BJ (cell line): ENCODE measurements around the gene PDZRN3. TPM values are rescaled to one million over a fixed set of nuclear protein-coding genes. Genes with fewer than 3 reads are reported as not detected.

Source experiments
- CTCF ChIA-PET: fragments of 350-600 bp; formaldehyde crosslinking; extraction: SDS; loops from one replicate; lab custom pipeline; 2021; ENCODE audit warnings: antibody characterized with exemption, inconsistent platforms; lab: Yijun Ruan, JAX
- POLR2A ChIA-PET: fragments of 300-600 bp; sonication (Branson Sonifier 250); formaldehyde crosslinking; extraction: SDS; loops from one replicate; lab custom pipeline; 2021; ENCODE audit warnings: antibody characterized with exemption; lab: Charles Lee
- DNase-seq: peaks from one replicate; pipeline ENCODE4 v3.0.0-alpha.2; 2011; ENCODE audit warnings: low read depth
- H3K27me3 ChIP-seq: 2 replicates; pipeline ENCODE4 v1.6.0; 2011; ENCODE audit warnings: low read length; ENCODE audit not compliant: control insufficient read depth, insufficient read depth
- H3K36me3 ChIP-seq: 2 replicates; pipeline ENCODE4 v1.5.1; 2011; ENCODE audit warnings: low read length; ENCODE audit not compliant: control insufficient read depth, insufficient read depth
- H3K4me3 ChIP-seq: 2 replicates; pipeline ENCODE4 v1.5.1; 2011; ENCODE audit warnings: low read depth, mild to moderate bottlenecking, control low read depth, low read length
- polyA plus RNA-seq: library from polyadenylated mRNA; depleted of rRNA; stranded (reverse); fragments of >200 nt; gene quantifications from 2 replicates; pipeline ENCODE4 v1.2.3, GENCODE V29; 2011
- TF ChIP-seq, protein P1 (sequence below): IDR thresholded peaks from 2 replicates; pipeline ENCODE4 v1.5.1; 2011; ENCODE audit warnings: low read depth, mild to moderate bottlenecking, control low read depth, inconsistent platforms, low read length, moderate library complexity; ENCODE audit not compliant: insufficient read depth

Gene PDZRN3
- polyA plus RNA-seq, 1 experiment: 4.9 TPM

DNA sequence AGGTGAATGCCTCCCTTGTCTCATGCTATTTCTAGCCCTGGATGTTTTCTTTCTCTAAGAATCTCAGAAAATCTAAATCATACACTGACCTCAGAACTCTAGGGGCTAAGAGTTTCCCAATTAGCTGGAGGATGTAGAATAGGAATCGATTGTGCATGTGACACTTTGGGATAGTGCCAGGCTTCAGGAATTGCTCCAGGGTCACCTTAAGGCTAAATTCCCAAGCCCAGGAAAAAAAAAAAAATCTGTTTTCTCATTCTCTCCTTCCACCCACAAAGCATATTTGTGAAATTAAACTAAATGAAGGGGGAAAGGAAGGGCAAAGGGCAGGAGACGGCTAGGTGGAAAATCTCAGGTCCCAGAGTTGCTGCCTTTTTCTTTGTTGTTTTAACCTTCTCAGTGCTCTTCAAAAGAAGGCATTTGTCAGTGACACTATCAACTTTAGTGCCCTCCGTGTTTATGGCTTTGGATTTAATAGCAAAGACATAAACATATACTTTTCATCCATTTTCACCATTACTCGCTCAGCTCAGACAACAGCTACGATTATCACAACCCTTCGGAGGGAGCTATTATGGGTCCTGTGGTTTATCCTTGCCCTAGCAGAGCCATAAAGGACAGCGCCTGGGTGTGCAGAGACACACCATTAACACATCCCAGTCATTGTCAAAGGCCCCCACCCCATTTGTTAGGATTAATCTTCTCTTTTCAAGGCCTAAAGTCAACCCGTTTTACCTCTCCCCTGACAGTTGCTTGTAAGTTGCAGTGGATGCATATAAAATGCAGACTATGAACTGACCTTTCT, 271.7 kb downstream of the PDZRN3 start:
- ChIA-PET CTCF (interaction anchor here (1.1 kb wide), 1 partner anchor 9 kb away, joined by 3 read pairs; no protein-coding TSS in a partner anchor), POLR2A (no interaction called here)
- Histone ChIP-seq H3K27me3 (peaks cover 1% of the 10 kb centered on the region; the same call in 1 of the 2 replicates), H3K4me3 (no peak overlapping the region), H3K36me3 (no peaks in the 10 kb centered on the region)
- DNase-seq: no peak
- TF ChIP-seq, protein P1, sequence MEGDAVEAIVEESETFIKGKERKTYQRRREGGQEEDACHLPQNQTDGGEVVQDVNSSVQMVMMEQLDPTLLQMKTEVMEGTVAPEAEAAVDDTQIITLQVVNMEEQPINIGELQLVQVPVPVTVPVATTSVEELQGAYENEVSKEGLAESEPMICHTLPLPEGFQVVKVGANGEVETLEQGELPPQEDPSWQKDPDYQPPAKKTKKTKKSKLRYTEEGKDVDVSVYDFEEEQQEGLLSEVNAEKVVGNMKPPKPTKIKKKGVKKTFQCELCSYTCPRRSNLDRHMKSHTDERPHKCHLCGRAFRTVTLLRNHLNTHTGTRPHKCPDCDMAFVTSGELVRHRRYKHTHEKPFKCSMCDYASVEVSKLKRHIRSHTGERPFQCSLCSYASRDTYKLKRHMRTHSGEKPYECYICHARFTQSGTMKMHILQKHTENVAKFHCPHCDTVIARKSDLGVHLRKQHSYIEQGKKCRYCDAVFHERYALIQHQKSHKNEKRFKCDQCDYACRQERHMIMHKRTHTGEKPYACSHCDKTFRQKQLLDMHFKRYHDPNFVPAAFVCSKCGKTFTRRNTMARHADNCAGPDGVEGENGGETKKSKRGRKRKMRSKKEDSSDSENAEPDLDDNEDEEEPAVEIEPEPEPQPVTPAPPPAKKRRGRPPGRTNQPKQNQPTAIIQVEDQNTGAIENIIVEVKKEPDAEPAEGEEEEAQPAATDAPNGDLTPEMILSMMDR: no peak

DNA sequence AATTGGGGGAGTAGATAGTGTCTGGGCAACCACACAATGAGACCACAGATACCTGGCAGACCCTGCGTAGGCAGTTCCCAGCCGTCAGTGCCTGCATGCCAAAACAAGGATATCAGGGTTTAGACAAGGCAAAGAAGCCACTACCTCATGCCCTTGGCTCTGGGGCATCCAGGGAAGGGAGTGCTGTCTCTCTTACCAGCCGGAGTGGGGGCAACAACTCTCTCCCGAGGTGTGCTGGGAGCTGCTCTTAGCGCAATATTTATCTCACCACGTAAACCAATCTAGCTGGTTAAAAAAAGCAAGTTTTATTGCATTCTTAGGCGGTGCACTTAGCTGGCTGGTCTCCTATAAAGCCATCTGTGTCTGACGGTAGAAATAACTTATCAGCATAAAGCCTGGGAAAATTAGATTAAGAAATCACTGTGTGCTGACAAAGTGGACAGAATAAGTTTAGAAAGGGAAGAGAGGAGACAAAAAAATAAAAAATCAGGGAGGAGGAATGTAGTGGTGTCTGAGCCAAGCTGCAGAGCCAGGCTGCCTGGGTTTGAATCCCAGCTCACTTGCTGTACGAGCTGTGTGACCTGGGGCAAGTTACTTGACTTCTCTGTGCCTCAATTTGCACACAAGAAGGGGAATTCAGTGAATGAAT, 273.2 kb downstream of the PDZRN3 start:
- DNase-seq: peak; percentile 7
- TF ChIP-seq, protein P1: no peak
- no peaks in the 10 kb centered on the region for H3K36me3 ChIP-seq
- H3K4me3 ChIP-seq: no peak overlapping the region
- CTCF ChIA-PET: interaction anchor here (0.6 to 1.1 kb wide), 3 partner anchors 9 to 164 kb away, joined by 3 read pairs; no protein-coding TSS in a partner anchor
- POLR2A ChIA-PET: no interaction called here
- H3K27me3 ChIP-seq: peaks cover 1% of the 10 kb centered on the region; the same call in 1 of the 2 replicates

DNA sequence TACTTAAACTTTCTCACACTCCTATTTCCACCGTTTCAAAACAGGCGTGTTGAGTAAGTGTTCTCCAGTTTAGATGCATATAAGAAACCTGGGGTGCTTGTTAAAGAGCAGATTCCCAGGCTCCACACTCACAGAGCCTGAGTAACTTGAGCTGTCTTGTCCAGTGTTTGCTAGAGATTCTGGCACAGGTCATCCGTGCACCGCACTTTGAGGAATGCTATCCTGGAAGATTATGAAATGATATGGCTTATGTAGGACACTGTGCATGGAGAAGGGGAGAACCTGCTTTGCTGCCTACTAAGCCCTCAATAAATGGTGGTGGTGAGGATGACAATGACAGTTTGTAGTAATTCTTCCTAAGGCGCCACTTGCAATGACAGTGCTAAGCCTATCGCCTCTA, 273.7 kb downstream of the PDZRN3 start:
- POLR2A ChIA-PET: no interaction called here
- TF ChIP-seq, protein P1: no peak

DNA sequence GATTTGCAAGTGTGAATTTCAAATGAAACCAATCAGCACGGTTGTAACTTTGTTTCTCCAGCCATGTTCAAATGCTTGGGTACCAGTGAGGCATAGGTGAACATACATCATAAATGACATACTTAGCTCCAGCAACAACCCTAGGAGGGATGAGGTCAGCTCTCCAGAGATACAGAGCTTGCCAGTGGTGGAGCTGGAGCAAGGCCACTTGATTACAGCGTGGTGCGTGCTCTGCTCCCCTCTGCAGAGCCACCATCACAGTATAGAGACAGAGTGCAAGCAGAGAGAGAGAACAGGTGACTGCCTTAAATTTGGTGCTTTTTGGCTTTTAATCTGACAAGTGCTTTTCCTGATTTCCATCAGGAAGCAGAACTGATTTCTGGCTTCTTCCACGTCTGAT, 275.1 kb downstream of the PDZRN3 start:
- CTCF ChIA-PET: no interaction called here
- no peak for DNase-seq
- H3K27me3 ChIP-seq: peaks cover 1% of the 10 kb centered on the region; the same call in 1 of the 2 replicates
- POLR2A ChIA-PET: no interaction called here
- TF ChIP-seq, protein P1: no peak
- no peaks in the 10 kb centered on the region for H3K36me3 ChIP-seq
- no peak overlapping the region for H3K4me3 ChIP-seq

More for the DNA sequence above, 273.7 kb downstream of the PDZRN3 start:
- no peaks in the 10 kb centered on the region for H3K36me3 ChIP-seq
- CTCF ChIA-PET: interaction anchor here (1.1 kb wide), 1 partner anchor 8 kb away, joined by 3 read pairs; no protein-coding TSS in a partner anchor
- H3K4me3 ChIP-seq: no peak overlapping the region
- no peak for DNase-seq
- H3K27me3 ChIP-seq: peaks cover 1% of the 10 kb centered on the region; the same call in 1 of the 2 replicates

DNA sequence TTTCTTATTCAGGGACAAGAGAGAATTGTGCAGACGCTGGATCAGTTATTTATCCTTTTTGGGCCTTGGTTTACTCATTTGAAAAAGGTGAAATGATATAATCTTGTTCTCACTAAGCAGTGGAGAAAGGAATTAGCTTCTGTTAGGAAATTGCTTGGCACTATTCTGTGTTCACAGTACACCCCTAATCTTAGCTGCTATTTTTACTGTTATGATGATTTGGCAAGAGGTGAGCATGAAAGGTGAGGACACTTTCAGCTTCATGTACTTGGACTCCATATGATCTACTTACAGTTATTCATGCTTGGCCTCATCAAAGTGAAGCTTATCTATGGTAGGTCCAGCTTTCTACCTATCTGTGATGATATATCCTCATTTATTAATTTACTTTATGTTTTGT, 282.7 kb downstream of the PDZRN3 start:
- TF ChIP-seq, protein P1: no peak
- Histone ChIP-seq H3K4me3 (no peak overlapping the region), H3K36me3 (no peaks in the 10 kb centered on the region), H3K27me3 (no peaks in the 10 kb centered on the region)
- no peak for DNase-seq
- ChIA-PET CTCF (interaction anchor here (1.0 kb wide), 2 partner anchors 9 to 33 kb away, joined by 3 read pairs; no protein-coding TSS in a partner anchor), POLR2A (no interaction called here)
